ENCODE measurements around the gene SLC37A2.

DNA sequence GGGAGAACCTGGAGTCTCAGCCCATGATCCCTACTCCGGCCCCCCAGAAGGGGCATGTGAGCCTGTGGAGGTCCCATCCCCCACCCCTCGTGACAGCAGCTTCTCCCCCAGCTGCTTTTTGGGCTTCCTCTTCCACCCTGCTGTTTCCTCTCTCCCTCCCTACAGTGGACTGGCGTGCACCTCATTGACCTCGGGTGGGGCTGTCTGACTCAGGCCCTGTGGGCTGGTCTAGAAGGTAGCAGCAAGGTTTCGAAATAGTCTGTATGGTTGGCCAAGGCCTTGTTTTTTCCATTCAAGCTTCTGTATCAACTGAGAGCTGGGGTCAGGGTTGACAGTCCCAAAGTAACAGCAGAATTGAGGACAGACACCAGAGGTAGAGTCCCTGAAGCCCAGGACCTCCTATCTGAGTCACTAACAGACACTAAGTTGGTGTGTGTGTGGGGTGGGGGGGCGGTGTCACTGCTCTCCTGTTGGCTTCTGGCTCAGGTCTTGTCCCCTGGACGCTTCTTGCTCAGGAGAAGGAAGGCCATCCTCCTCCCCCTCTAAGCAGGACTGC lies 7.7 kb downstream of the SLC37A2 start:
- no peak for TF ChIP-seq POLR2A (IDR thresholded peaks at IDR 0.05)
- TF ChIP-seq, protein P1, sequence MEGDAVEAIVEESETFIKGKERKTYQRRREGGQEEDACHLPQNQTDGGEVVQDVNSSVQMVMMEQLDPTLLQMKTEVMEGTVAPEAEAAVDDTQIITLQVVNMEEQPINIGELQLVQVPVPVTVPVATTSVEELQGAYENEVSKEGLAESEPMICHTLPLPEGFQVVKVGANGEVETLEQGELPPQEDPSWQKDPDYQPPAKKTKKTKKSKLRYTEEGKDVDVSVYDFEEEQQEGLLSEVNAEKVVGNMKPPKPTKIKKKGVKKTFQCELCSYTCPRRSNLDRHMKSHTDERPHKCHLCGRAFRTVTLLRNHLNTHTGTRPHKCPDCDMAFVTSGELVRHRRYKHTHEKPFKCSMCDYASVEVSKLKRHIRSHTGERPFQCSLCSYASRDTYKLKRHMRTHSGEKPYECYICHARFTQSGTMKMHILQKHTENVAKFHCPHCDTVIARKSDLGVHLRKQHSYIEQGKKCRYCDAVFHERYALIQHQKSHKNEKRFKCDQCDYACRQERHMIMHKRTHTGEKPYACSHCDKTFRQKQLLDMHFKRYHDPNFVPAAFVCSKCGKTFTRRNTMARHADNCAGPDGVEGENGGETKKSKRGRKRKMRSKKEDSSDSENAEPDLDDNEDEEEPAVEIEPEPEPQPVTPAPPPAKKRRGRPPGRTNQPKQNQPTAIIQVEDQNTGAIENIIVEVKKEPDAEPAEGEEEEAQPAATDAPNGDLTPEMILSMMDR (IDR thresholded peaks at IDR 0.05), result no peak
